Measurements from ENCODE around the gene MYO7B. TPM values are rescaled to one million over a fixed set of nuclear protein-coding genes. Genes with fewer than 3 reads are reported as not detected.
A peak's percentile ranks its signal among the peaks of the same experiment; 100 is the strongest.

The MYO7B gene
- total RNA-seq, 4 donors from 2014 or later = 0.30 to 0.78 TPM; not detected in 2

GRCh38 chr2:127663566-127664064 is 128.1 kb downstream of the MYO7B start:
- Histone ChIP-seq H3K9me3 (peaks cover 0 to 7% (median 0%) of the 10 kb centered on the region in 4 donors), H3K36me3 (no peaks in the 10 kb centered on the region), H3K27ac (peak overlapping the region; percentile 64 to 92 (median 84)), H3K27me3 (no peaks in the 10 kb centered on the region), H3K4me3 (peak overlapping the region; percentile 15 to 50 (median 29)), H3K4me1 (peaks cover 0 to 71% (median 43%) of the 10 kb centered on the region in 4 donors)
- WGBS, 2 donors = 51 to 58% methylated on average over 6 of the region's 6 CpGs
- TF ChIP-seq CTCF (IDR thresholded peaks at IDR 0.05) (no peak), POLR2A (IDR thresholded peaks at IDR 0.05) (no peak), EP300 (IDR thresholded peaks at IDR 0.05) (no peak)
- no peak for DNase-seq (ENCODE audit: low spot score in 2 of 2)

GRCh38 chr2:127664065-127664894 is 128.8 kb downstream of the MYO7B start:
- DNase-seq (ENCODE audit: low spot score in 2 of 2) = no peak
- 9 to 55% methylated on average over 10 to 49 of the region's 69 CpGs for WGBS, 2 donors
- Histone ChIP-seq H3K36me3 (no peaks in the 10 kb centered on the region), H3K4me3 (peak overlapping the region; percentile 15 to 50 (median 29)), H3K27me3 (no peaks in the 10 kb centered on the region), H3K4me1 (peaks cover 0 to 64% (median 38%) of the 10 kb centered on the region in 4 donors), H3K27ac (peak overlapping the region; percentile 64 to 92 (median 84)), H3K9me3 (peaks cover 0 to 7% (median 0%) of the 10 kb centered on the region in 4 donors)
- TF ChIP-seq EP300 (IDR thresholded peaks at IDR 0.05) (peak in 1 of 2 donors; percentile 68), CTCF (IDR thresholded peaks at IDR 0.05) (no peak), POLR2A (IDR thresholded peaks at IDR 0.05) (peak in 1 of 2 donors; percentile 41)

GRCh38 chr2:127664895-127665225 is 129.4 kb downstream of the MYO7B start:
- Histone ChIP-seq H3K27me3 (no peaks in the 10 kb centered on the region), H3K9me3 (peaks cover 0 to 7% (median 0%) of the 10 kb centered on the region in 4 donors), H3K36me3 (no peaks in the 10 kb centered on the region), H3K4me1 (peaks cover 0 to 59% (median 35%) of the 10 kb centered on the region in 4 donors), H3K27ac (peak overlapping the region; percentile 64 to 92 (median 84)), H3K4me3 (peak overlapping the region in 3 of 4 donors; percentile 15 to 50 (median 38))
- TF ChIP-seq CTCF (IDR thresholded peaks at IDR 0.05) (no peak), POLR2A (IDR thresholded peaks at IDR 0.05) (no peak), EP300 (IDR thresholded peaks at IDR 0.05) (no peak)
- 75% methylated on average over 6 of the region's 6 CpGs for WGBS, 2 donors
- DNase-seq (ENCODE audit: low spot score in 2 of 2) = no peak

GRCh38 chr2:127665267-127665893 is 129.9 kb downstream of the MYO7B start:
- TF ChIP-seq POLR2A (IDR thresholded peaks at IDR 0.05) (no peak), CTCF (IDR thresholded peaks at IDR 0.05) (no peak), EP300 (IDR thresholded peaks at IDR 0.05) (no peak)
- H3K4me3 ChIP-seq = no peak overlapping the region
- H3K4me1 ChIP-seq = peaks cover 0 to 55% (median 33%) of the 10 kb centered on the region in 4 donors
- WGBS, 2 donors = 83 to 85% methylated on average over 8 of the region's 8 CpGs
- H3K9me3 ChIP-seq = peaks cover 0 to 7% (median 0%) of the 10 kb centered on the region in 4 donors
- no peak for DNase-seq (ENCODE audit: low spot score in 2 of 2)
- peak overlapping the region; percentile 64 to 92 (median 84) for H3K27ac ChIP-seq
- no peaks in the 10 kb centered on the region for H3K36me3 ChIP-seq
- no peaks in the 10 kb centered on the region for H3K27me3 ChIP-seq

All from tibial nerve (tissue), 4 donors.